SH-SY5Y (cell line): ENCODE results near the gene ELMO2.

ENCODE experiments used
- GATA2 ChIP-seq: IDR thresholded peaks from 2 replicates; pipeline ENCODE4 v1.6.1; 2011; ENCODE audit warnings: mild to moderate bottlenecking, low read depth, low read length
- GATA3 ChIP-seq: IDR thresholded peaks from 2 replicates; pipeline ENCODE4 v1.6.1; 2011; ENCODE audit warnings: low read depth, mild to moderate bottlenecking, low read length, moderate library complexity

DNA sequence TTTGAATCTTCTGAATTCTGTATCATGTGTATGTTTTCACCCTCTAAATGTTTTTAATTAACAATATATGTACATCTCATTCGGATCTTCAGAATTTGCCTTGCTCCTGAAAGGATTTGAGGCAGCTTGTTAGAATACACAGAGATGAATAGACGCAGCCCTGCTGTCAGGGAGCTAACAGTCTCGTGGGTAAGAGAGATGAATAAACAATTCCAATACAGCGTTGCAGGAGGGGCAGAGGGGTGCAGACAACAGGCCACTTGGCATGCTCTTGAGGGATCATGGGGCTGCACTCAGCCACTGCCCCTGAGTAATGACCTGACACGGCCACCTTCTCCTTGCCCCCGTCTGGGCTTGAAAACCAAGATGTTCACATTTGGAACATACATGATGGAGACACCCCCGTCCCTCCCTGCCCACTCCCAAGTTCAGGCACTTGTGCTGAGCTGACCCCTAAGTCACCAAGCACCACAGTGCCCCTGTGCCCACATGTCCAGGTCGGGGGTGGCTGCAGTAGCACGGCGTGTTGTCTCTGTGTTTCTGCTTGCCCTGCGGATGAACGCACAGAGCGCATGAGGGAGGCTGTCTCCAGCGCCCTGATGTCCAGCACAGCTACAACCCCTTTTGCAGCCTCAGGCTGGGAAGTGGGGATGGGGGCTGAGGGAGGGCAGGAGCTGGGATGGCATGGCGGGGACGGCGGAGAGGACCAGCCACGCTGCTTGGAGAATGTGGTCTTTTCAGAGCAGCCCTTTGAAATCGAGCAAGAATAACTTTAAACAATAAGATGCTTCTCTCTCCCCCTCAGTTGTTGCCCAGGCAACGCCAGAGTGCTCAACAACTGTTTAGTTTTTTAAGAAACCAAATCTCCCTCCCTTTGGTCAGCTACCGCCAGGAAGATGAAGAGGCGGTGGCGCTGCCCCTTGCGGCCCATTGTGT, 65.1 kb downstream of the ELMO2 start:
- TF ChIP-seq GATA2 = no peak
- no peak for TF ChIP-seq GATA3
